PC-9 (cell line): ENCODE measurements around the gene EPB41L4A.

ENCODE experiments used
- EZH2 ChIP-seq: fragments of 200-600 bp; sonication (generic); IDR thresholded peaks from 2 replicates; pipeline ENCODE4 v1.8.0; 2017; ENCODE audit warnings: antibody characterized with exemption, low read depth
- TF ChIP-seq, protein P1 (sequence below): fragments of 200-600 bp; sonication (generic); conservative IDR thresholded peaks from 2 replicates; pipeline ENCODE4 v1.6.1; 2017; ENCODE audit warnings: mixed run types, antibody characterized with exemption, mild to moderate bottlenecking, moderate library complexity

DNA sequence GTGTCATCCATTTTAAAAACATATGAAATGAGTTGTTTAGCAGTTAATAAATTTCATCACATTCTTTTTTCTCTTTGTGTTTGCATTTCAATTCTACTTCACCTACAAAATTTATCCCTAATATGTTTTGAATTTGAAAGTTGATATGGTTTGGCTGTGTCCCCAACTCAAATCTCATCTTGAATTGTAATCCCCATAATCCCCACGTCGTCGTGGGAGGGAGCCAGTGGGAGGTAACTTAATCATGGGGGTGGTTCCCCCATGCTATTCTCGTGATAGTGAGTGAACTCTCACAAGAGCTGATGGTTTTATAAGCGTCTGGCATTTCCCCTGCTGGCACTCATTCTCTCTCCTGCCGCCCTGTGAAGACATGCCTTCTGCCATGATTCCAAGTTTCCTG lies 200.1 kb downstream of the EPB41L4A start:
- TF ChIP-seq, protein P1, sequence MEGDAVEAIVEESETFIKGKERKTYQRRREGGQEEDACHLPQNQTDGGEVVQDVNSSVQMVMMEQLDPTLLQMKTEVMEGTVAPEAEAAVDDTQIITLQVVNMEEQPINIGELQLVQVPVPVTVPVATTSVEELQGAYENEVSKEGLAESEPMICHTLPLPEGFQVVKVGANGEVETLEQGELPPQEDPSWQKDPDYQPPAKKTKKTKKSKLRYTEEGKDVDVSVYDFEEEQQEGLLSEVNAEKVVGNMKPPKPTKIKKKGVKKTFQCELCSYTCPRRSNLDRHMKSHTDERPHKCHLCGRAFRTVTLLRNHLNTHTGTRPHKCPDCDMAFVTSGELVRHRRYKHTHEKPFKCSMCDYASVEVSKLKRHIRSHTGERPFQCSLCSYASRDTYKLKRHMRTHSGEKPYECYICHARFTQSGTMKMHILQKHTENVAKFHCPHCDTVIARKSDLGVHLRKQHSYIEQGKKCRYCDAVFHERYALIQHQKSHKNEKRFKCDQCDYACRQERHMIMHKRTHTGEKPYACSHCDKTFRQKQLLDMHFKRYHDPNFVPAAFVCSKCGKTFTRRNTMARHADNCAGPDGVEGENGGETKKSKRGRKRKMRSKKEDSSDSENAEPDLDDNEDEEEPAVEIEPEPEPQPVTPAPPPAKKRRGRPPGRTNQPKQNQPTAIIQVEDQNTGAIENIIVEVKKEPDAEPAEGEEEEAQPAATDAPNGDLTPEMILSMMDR, result no peak
- no peak for TF ChIP-seq EZH2
